Bronchial epithelial cell (primary cell): ENCODE measurements around the gene ARHGEF18. TPM values are rescaled to one million over a fixed set of nuclear protein-coding genes. Genes with fewer than 3 reads are reported as not detected.

Source experiments
- DNase-seq: peaks from one replicate; pipeline ENCODE4 v3.0.0-alpha.2; 2010; ENCODE audit warnings: low read depth
- FAIRE-seq: peaks from 2 replicates; lab custom pipeline; 2011; peaks lifted over from hg19 to GRCh38; lab: Jason Lieb, UNC
- H3K27me3 ChIP-seq: 2 replicates; pipeline ENCODE4 v1.5.1; 2011; ENCODE audit warnings: low read length; ENCODE audit not compliant: control insufficient read depth, insufficient read depth
- H3K36me3 ChIP-seq: 2 replicates; pipeline ENCODE4 v1.5.1; 2011; ENCODE audit warnings: low read length; ENCODE audit not compliant: control insufficient read depth, insufficient read depth
- H3K4me3 ChIP-seq: 2 replicates; pipeline ENCODE4 v1.5.1; 2011; ENCODE audit warnings: mild to moderate bottlenecking, low read depth, low read length, control low read depth
- CTCF ChIP-seq: IDR thresholded peaks from 2 replicates; pipeline ENCODE4 v1.5.1; 2011; ENCODE audit warnings: mild to moderate bottlenecking, moderate library complexity, low read length, control low read depth, inconsistent platforms; ENCODE audit not compliant: insufficient read depth, severe bottlenecking
- total RNA-seq: library from RNA; depleted of rRNA; stranded (reverse); fragments of >200 nt; gene quantifications from 2 replicates; pipeline ENCODE4 v1.2.1, GENCODE V29; 2014

The ARHGEF18 gene
- total RNA-seq, 1 donor from 2014 or later = 78.7 TPM

GRCh38 chr19:7382694-7383093 lies 34.0 kb downstream of the ARHGEF18 start:
- no peak overlapping the region for H3K4me3 ChIP-seq
- DNase-seq (no peak), FAIRE-seq (no peak)
- H3K36me3 ChIP-seq = no peaks in the 10 kb centered on the region
- H3K27me3 ChIP-seq = no peaks in the 10 kb centered on the region
- no peak for TF ChIP-seq CTCF

GRCh38 chr19:7383284-7383683 lies 34.5 kb downstream of the ARHGEF18 start:
- no peaks in the 10 kb centered on the region for H3K27me3 ChIP-seq
- H3K36me3 ChIP-seq = no peaks in the 10 kb centered on the region
- FAIRE-seq = no peak
- TF ChIP-seq CTCF = no peak
- no peak for DNase-seq
- no peak overlapping the region for H3K4me3 ChIP-seq

GRCh38 chr19:7385062-7385461 lies 36.3 kb downstream of the ARHGEF18 start:
- TF ChIP-seq CTCF = no peak
- Histone ChIP-seq H3K27me3 (no peaks in the 10 kb centered on the region), H3K4me3 (no peak overlapping the region), H3K36me3 (no peaks in the 10 kb centered on the region)
- FAIRE-seq (no peak), DNase-seq (no peak)

- TF ChIP-seq CTCF = peak; percentile 16
- no peaks in the 10 kb centered on the region for H3K36me3 ChIP-seq
- peak; percentile 17 for DNase-seq
- no peak overlapping the region for H3K4me3 ChIP-seq
- H3K27me3 ChIP-seq = no peaks in the 10 kb centered on the region
- no peak for FAIRE-seq
Observed at GRCh38 chr19:7386308-7386707, 37.6 kb downstream of the ARHGEF18 start.

- no peak for DNase-seq
- Histone ChIP-seq H3K27me3 (no peaks in the 10 kb centered on the region), H3K36me3 (no peaks in the 10 kb centered on the region), H3K4me3 (no peak overlapping the region)
- FAIRE-seq = peak; percentile 32
- TF ChIP-seq CTCF = no peak
Observed at GRCh38 chr19:7386769-7387168, 38.0 kb downstream of the ARHGEF18 start.

GRCh38 chr19:7391218-7391670 lies 42.5 kb downstream of the ARHGEF18 start:
- DNase-seq = peak; percentile 99
- Histone ChIP-seq H3K4me3 (peak overlapping the region; percentile 11), H3K27me3 (no peaks in the 10 kb centered on the region), H3K36me3 (no peaks in the 10 kb centered on the region)
- no peak for TF ChIP-seq CTCF
- FAIRE-seq = peak; percentile 80
